Choroid plexus epithelial cell (primary cell): ENCODE data around the gene MZT2A.
"Not testable (repeated sequence)": the region's sequence is repeated elsewhere in the genome, so short reads cannot be mapped to it uniquely, and the experiment has no call there.

Experiments
- DNase-seq: peaks from one replicate; pipeline ENCODE4 v3.0.0-alpha.2; 2010; ENCODE audit warnings: low read depth
- H3K4me3 ChIP-seq: 2 replicates; pipeline ENCODE4 v1.5.1; 2011; ENCODE audit warnings: low read depth, mild to moderate bottlenecking, control low read depth, low read length, moderate library complexity
- TF ChIP-seq, protein P1 (sequence below): conservative IDR thresholded peaks from 2 replicates; pipeline ENCODE4 v1.5.1; 2011; ENCODE audit warnings: low read depth, mild to moderate bottlenecking, control low read depth, inconsistent platforms, low read length, moderate library complexity

The MZT2A gene

DNA sequence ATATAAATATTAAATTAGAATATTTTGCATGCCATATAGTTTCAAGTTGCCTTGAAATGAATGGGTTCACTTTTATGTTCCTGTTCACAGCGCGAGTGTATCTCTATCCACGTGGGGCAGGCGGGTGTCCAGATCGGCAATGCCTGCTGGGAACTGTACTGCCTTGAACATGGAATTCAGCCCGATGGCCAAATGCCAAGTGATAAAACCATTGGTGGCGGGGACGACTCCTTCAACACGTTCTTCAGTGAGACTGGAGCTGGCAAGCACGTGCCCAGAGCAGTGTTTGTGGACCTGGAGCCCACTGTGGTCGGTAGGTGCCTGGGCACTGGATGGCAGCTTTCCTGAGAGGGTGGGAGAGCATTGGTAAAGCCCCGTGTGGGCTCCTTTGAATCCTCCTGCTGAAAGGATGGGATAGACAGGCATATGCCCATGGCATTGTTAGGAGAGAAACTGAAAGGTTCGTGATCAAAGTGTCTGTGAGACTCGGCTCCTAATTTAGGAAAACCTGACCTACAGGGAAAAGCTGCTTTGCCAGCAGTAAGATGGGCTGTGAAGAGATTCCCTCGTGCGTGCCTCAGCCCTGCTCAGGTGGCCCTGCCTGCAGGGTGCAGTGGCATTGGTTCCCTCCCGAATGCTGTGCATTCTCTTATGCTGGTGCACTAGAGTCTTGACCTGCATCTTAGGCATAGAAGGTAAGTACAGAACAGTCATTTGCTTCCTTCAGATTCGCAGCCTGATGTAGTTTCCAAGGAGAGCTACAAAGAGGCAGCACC, 13.9 kb downstream of the MZT2A start:
- H3K4me3 ChIP-seq, DNase-seq: not testable (repeated sequence)

DNA sequence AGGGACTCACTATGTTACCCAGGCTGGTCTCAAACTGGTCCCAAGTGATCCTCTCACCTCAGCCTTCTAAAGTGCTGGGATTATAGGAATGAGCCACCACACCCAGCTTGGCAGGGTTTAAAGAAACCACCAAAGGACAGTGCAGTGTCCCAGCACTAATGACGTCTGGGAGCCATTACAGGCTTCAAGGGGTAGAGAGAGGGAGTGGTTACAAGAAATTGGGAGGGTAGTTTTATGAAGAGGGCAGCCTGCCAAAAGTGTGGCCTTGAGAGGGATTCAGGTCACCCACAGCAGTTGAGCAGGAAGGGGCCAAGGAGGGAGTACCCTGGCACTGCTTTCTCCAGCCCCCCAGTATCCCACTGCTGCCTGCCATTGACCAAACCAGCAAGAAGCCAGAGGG, 15.0 kb downstream of the MZT2A start:
- H3K4me3 ChIP-seq, DNase-seq: not testable (repeated sequence)

DNA sequence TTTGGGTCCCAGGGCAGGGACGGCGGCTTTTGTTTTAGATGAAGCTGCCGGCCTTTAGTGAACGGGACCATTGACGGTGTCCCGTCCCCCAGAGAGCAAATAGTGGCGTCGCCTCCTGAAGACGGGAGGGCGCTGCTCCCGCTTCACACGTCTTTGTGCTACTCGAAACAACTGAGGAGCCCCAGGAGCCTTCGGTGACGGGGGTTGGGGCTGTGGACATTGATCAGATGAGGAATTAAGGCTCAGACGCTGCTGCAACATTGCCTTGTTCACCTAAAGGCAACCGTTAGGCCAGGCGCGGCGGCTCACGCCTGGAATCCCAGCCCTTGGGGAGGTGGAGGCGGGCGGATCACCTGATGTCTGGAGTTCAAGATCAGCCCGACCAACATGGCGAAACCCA, 15.8 kb downstream of the MZT2A start:
- not testable (repeated sequence) for DNase-seq, H3K4me3 ChIP-seq

DNA sequence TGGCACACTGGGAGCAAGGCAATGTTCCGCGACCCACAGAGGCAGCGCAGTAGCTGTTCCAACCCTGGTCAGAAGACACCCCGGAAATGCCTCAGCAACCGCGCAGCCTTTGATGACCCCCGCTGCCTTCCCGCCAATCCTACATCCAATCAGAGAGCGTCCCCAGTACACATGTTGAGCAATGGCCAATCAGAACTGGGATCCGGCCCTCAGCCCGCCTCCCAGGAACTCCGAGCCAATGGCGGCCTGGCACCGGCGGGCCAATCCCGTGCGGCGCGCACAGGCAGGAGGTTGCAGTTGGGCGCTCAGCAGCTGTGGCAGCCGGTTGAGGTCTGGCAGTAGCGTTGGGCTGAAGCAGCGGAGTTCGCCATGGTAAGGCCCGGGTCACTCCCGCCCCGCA, 16.4 kb downstream of the MZT2A start, which contains the start of gene TUBA3D:
TSS of gene TUBA3D (plus strand) at position 289 of the 400 bp plus-strand sequence. CDS start at position 370, 81 bp downstream.
- no peak for DNase-seq
- TF ChIP-seq, protein P1, sequence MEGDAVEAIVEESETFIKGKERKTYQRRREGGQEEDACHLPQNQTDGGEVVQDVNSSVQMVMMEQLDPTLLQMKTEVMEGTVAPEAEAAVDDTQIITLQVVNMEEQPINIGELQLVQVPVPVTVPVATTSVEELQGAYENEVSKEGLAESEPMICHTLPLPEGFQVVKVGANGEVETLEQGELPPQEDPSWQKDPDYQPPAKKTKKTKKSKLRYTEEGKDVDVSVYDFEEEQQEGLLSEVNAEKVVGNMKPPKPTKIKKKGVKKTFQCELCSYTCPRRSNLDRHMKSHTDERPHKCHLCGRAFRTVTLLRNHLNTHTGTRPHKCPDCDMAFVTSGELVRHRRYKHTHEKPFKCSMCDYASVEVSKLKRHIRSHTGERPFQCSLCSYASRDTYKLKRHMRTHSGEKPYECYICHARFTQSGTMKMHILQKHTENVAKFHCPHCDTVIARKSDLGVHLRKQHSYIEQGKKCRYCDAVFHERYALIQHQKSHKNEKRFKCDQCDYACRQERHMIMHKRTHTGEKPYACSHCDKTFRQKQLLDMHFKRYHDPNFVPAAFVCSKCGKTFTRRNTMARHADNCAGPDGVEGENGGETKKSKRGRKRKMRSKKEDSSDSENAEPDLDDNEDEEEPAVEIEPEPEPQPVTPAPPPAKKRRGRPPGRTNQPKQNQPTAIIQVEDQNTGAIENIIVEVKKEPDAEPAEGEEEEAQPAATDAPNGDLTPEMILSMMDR = no peak
- H3K4me3 ChIP-seq = no peak within 1 kb of the TSS

DNA sequence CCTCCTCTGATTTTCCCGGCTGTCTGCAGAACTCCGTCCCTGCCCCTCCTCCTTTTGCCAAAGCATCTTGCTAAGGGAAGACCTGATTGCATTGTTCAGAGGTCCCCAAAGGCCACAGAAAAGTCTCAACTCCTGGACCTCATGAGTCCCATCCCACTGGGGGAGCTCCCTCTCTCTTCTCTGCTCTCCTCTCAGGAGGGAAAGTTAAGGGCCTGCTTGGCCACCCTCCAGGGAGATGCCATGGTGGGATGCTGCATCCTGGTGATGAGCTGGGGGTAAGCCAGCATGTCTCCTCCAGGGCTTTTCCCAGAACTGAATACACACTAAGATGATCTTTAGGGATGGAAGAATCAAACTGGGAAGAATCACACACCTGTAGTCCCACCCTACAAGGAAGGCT, 18.9 kb downstream of the MZT2A start:
- H3K4me3 ChIP-seq, DNase-seq: not testable (repeated sequence)

DNA sequence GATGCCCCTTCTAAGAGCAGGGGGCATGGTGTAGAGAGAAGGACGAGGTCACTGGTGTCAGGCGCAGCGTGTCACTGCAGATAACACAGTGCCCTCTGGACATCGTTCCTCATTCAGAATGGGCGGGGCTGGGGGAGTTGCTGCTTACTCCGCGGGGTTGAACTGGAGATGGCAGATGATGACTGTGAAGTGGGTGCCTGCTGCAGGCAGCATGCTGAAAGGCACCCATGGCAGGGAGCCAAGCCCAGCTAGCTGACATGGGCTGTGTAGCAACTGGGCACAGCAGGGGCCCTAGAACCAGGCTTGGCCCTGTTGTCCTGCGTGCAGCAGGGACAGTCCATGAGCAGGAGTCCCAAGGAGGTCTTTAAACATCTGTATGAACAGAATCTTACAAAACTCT, 20.6 kb downstream of the MZT2A start:
- peak; percentile 22 for DNase-seq
- not testable (repeated sequence) for H3K4me3 ChIP-seq

DNA sequence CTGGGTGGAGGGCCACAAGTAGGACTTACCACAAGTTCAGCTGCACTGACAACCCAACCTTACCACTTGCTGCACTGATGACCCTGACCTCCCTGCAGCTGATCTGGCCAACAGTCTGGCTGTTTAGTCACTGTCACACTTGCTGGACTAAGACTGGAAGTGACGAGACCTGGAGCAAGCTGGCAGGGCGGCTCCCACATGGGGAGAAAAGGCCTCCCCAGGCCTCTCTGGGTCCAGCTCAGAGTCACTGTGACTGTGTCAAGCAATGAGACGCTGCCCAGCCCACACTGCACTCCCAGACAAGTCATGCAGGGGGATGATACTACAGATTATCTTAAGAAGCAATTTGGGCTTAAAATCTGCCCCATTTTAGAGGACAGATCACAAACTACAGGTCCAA, 21.3 kb downstream of the MZT2A start:
- not testable (repeated sequence) for H3K4me3 ChIP-seq, DNase-seq

DNA sequence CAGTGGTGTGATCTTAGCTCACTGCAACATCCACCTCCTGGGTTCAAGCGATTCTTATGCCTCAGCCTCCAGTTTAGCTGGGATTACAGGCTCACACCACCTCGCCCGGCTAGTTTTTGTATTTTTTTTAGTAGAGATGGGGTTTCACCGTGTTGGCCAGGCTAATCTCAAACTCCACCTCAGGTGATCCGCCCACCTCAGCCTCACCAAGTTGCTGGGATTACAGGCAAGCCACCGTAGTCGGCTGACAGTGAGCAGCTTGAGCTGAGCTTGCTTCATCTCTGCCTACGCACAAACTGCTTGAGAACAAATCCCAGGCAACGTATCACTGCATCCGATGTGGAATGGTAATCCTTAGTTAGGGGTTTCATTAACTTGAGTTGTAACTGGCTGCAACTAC, 24.5 kb downstream of the MZT2A start:
- H3K4me3 ChIP-seq, DNase-seq: not testable (repeated sequence)

DNA sequence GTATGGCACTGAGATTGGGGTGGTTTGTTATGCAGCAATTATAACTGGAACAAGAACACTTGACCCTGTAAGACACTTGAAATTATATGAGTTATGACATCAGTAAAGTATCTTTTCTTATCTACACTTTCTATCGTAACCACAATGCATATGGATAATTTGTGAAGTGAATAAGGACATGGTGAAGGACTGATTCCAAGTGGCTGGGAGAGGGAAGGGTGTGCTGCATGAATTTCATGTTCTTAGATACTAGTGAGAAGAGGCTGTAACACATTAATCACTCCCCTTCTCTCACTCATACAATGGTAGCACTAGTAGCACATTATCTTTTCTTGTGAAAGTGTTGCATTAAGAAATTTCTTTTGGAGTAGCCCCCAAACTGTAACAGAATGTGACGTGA, 37.3 kb downstream of the MZT2A start:
- DNase-seq, H3K4me3 ChIP-seq: not testable (repeated sequence)

DNA sequence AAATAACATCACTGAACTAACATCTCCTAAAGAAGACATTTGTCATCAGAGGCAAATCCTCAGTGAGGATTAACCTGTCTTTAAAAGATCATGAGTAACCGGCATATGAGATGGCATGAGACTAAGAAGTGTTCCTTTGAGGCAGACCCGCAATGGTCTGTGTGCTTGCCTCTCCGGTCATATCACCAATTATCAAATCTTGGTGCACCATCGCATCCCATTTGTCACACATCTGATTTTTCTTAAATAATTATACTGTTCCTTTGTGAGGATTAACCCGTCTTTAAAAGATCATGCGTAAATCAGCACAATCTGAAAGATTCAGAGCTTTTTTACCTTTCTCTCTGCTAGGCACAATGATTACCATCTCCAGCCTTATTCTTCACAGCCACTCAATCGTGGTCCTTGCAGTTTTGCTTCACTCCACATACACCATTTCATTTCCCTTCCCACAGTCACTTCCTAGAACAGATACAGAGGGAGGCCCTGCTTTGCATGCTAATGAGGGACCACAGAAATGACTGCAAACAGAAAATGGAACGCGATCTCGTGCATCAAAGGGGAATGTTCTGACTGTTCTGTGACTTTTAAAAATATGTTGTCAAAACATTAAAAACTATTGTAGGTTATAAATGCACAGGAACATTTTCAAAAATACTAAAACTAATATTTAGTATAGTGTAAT, 40.8 kb downstream of the MZT2A start:
- not testable (repeated sequence) for DNase-seq, H3K4me3 ChIP-seq

DNA sequence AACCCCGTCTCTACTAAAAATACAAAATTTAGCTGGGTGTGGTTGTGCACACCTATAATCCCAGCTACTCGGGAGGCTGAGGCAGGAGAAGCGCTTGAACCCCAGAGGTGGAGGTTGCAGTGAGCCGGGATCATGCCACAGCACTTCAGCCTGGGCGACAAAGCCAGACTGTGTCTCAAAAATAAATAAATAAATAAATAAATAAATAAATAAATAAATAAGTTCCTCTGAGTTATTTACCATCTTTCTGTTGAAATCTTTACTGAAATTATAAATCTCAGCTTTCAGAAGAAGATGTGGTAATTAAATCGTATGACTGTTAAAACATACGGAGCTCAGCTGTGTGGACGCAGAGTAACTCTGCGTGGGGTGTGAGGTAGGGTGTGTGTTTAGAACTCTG, 44.2 kb downstream of the MZT2A start:
- H3K4me3 ChIP-seq, DNase-seq: not testable (repeated sequence)

DNA sequence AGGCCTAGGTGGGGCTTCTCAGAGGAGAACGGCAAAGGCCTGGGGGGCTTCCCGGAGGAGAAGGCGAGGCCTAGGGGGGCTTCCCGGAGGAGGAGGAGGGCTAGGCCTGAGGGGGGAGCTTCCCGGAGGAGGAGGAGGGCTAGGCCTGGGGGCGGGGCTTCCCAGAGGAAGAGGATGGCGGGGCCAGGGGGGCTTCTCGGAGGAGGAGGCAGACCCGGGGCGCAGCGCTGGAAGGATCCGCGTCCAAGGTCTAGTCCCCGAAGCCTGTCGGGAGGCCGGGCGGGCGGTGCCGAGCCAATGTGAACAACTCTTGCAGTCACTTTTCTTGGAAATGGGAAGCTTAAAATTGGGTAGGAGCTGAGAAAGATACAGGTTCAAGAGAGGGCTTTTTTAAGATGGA, 46.3 kb downstream of the MZT2A start:
- TF ChIP-seq, protein P1 = no peak
- no peak overlapping the region for H3K4me3 ChIP-seq
- DNase-seq = no peak

DNA sequence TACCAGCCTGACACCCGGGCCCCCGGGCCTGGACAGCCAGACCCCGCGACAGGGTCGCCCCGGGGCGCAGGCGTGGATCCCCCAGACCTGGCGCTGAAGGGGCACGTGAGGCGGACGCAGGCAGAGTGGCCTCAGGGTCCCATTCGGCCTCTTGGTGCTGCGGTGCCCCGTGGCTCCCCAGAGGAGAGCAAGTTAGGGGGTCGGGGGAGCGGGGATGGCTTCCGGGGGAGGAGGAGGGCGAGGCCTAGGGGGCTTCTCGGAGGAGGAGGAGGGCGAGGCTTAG, 46.7 kb downstream of the MZT2A start:
- not testable (repeated sequence) for DNase-seq, H3K4me3 ChIP-seq

DNA sequence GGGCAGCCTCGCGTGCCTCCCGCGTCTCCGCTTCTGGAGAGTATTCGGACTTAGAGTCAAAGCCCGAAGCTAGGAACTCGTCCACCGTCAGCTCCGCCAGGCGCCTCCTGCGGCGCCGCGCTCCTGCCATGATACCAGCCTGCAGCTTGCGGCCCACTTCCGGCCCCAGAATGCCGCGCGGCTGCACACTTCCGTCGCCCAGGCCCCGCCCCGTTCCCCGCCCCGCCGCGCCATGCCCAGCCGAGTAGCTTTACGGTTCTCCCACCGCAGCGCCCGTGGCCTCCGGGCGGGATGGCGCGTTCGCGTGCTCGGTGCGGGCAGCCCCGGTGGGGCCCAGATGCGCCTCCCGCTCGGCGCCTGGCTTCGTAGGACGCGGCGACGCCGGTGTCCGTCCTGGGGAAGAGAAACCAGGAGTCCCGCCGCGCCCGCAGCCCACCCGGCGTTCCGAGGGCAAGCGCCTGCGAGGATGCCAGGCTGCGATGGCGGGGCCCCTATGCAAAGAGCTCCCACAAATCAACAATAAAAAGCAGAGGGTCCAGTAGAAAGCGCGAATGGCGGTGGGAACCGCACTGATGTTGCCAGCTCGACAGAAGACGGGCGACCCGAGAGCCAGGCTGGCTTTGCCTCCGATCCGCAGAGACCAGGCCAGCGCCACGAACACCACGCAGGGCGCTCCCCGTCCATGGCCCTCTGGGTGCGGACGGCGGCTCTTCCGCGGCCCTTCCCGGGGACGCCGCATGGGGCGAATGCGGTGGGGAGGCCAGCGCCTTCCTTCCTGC, 47.3 kb downstream of the MZT2A start:
- DNase-seq = not testable (repeated sequence)

DNA sequence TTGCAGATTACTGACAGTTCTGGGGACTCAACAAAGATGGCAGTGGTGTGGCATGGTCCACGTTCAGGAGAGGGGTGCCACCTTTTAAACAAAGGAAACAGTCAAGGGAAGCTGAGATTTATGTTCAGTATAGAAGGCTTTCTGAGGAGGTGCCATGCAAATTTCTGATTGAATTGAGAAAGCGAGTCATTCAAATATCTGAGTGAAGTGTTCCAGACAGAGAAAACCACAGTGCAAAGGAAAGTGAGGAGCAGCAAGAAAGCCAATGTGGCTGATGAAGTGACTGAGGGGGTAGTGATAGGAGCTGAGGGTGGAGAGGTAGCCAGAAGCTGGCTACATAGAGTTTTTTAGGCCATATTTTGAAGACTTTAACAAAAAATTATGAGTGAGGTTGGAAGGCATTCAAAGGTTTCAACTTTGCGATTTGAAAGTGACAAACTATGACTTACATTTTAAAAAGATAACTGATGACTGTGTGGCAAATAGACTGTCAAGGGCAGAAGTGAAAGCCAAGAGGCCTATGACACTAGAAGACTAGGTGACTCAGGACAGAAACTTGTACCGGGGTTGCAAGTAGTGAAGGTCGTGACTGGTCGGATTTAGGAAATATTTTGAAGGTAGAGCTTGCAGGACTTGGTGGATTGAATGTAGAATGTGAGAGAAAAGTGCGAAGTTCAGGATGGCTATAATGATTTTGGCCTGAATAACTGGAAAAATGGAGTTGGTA, 51.3 kb downstream of the MZT2A start:
- not testable (repeated sequence) for H3K4me3 ChIP-seq, DNase-seq

More for the DNA sequence above, 47.3 kb downstream of the MZT2A start:
- H3K4me3 ChIP-seq = not testable (repeated sequence)
